Osteoblast (primary cell): ENCODE results near the gene PPFIA2. TPM values are rescaled to one million over a fixed set of nuclear protein-coding genes. Genes with fewer than 3 reads are reported as not detected.

Experiments used
- DNase-seq: peaks from one replicate; pipeline ENCODE4 v3.0.0; 2011; ENCODE audit warnings: low spot score, mixed read lengths; ENCODE audit not compliant: insufficient read length; ENCODE audit errors: missing footprints
- H2AFZ ChIP-seq: 2 replicates; pipeline ENCODE4 v1.6.0; 2011; ENCODE audit warnings: mild to moderate bottlenecking, low read length
- H3K27ac ChIP-seq: 2 replicates; pipeline ENCODE4 v1.5.1; 2011; ENCODE audit warnings: mild to moderate bottlenecking, low read depth, low read length, moderate library complexity
- H3K27me3 ChIP-seq: 2 replicates; pipeline ENCODE4 v1.6.0; 2012; ENCODE audit warnings: mild to moderate bottlenecking, control low read depth, inconsistent platforms, low read length, moderate library complexity; ENCODE audit not compliant: insufficient read depth
- H3K36me3 ChIP-seq: 2 replicates; pipeline ENCODE4 v1.5.1; 2011; ENCODE audit warnings: mild to moderate bottlenecking, low read length, control low read depth, moderate library complexity; ENCODE audit not compliant: insufficient read depth
- H3K4me1 ChIP-seq: 2 replicates; pipeline ENCODE4 v1.5.1; 2011; ENCODE audit warnings: mild to moderate bottlenecking, low read length, control low read depth, moderate library complexity; ENCODE audit not compliant: insufficient read depth
- H3K4me2 ChIP-seq: 2 replicates; pipeline ENCODE4 v1.6.0; 2011; ENCODE audit warnings: mild to moderate bottlenecking, low read length; ENCODE audit not compliant: insufficient read depth
- H3K4me3 ChIP-seq: fragments of 200-600 bp; sonication (generic); 3 replicates; pipeline ENCODE4 v1.5.1; 2012; ENCODE audit warnings: mild to moderate bottlenecking, low read length, inconsistent platforms; ENCODE audit not compliant: insufficient read depth
- H3K79me2 ChIP-seq: 2 replicates; pipeline ENCODE4 v1.6.0; 2012; ENCODE audit warnings: mild to moderate bottlenecking, low read length, control low read depth, inconsistent platforms; ENCODE audit not compliant: insufficient read depth
- H3K9me3 ChIP-seq: 2 replicates; pipeline ENCODE4 v1.5.1; 2011; ENCODE audit warnings: low read depth, low read length, control low read depth
- H4K20me1 ChIP-seq: 2 replicates; pipeline ENCODE4 v1.6.0; 2012; ENCODE audit warnings: mild to moderate bottlenecking, low read length, control low read depth; ENCODE audit not compliant: insufficient read depth
- total RNA-seq: library from RNA; depleted of rRNA; stranded (reverse); fragments of >200 nt; gene quantifications from 2 replicates; pipeline ENCODE4 v1.2.3, GENCODE V29; 2012
- TF ChIP-seq, protein P1 (sequence below): IDR thresholded peaks from 2 replicates; pipeline ENCODE4 v1.5.1; 2011; ENCODE audit warnings: mild to moderate bottlenecking, low read depth, low read length, moderate library complexity; ENCODE audit errors: extremely low read depth

PPFIA2 gene
- total RNA-seq, 1 donor: 3.3 TPM

DNA sequence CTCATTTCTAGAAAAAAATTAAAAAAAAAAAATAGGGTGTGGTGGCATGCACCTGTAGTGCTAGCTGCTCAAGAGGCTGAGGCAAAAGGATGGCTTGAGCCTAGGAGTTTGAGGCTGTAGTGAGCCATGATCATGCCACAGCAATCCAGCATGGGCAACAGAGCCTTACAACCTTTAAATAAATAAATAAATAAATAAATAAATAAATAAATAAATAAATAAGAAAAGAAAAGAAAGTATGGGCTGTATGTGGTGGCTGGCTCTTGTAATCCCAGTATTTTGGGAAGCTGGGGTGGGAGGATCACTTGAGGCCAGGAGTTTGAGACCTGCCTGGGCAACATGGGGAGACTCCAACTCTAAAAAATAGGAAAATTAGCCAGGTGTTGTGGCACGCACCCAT, 373.0 kb downstream of the PPFIA2 start:
- H3K27me3 ChIP-seq: no peaks in the 10 kb centered on the region
- DNase-seq: no peak
- H2AFZ ChIP-seq: no peak overlapping the region
- H3K27ac ChIP-seq: no peak overlapping the region
- no peaks in the 10 kb centered on the region for H3K9me3 ChIP-seq
- H3K4me3 ChIP-seq: no peak overlapping the region
- no peak overlapping the region for H3K4me2 ChIP-seq
- no peaks in the 10 kb centered on the region for H4K20me1 ChIP-seq
- H3K4me1 ChIP-seq: no peaks in the 10 kb centered on the region
- H3K36me3 ChIP-seq: no peaks in the 10 kb centered on the region
- H3K79me2 ChIP-seq: no peaks in the 10 kb centered on the region
- TF ChIP-seq, protein P1, sequence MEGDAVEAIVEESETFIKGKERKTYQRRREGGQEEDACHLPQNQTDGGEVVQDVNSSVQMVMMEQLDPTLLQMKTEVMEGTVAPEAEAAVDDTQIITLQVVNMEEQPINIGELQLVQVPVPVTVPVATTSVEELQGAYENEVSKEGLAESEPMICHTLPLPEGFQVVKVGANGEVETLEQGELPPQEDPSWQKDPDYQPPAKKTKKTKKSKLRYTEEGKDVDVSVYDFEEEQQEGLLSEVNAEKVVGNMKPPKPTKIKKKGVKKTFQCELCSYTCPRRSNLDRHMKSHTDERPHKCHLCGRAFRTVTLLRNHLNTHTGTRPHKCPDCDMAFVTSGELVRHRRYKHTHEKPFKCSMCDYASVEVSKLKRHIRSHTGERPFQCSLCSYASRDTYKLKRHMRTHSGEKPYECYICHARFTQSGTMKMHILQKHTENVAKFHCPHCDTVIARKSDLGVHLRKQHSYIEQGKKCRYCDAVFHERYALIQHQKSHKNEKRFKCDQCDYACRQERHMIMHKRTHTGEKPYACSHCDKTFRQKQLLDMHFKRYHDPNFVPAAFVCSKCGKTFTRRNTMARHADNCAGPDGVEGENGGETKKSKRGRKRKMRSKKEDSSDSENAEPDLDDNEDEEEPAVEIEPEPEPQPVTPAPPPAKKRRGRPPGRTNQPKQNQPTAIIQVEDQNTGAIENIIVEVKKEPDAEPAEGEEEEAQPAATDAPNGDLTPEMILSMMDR: no peak

DNA sequence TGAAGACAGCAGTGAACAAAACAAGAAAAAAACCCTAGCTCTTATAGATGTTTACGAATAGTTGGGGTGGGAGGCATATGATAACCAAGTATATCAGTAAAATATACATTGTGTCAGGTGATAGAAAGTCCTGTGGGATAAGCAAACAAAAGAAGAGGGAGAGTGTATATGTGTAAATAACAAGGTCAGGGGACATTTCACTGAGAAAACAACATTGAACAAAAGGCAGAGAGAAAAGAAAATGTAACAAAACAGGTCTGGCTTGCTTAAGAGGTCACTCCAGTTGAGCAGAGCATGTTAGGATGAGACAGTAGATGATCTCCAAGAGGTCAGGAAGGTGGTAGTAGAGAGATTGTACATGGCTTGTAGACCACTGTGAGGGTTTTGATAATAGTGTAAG, 377.2 kb downstream of the PPFIA2 start:
- TF ChIP-seq, protein P1: no peak
- Histone ChIP-seq H3K36me3 (no peaks in the 10 kb centered on the region), H4K20me1 (no peaks in the 10 kb centered on the region), H3K4me1 (no peaks in the 10 kb centered on the region), H3K4me2 (no peak overlapping the region), H2AFZ (no peak overlapping the region), H3K9me3 (no peaks in the 10 kb centered on the region), H3K79me2 (no peaks in the 10 kb centered on the region), H3K27me3 (no peaks in the 10 kb centered on the region), H3K27ac (no peak overlapping the region), H3K4me3 (no peak overlapping the region)
- no peak for DNase-seq

DNA sequence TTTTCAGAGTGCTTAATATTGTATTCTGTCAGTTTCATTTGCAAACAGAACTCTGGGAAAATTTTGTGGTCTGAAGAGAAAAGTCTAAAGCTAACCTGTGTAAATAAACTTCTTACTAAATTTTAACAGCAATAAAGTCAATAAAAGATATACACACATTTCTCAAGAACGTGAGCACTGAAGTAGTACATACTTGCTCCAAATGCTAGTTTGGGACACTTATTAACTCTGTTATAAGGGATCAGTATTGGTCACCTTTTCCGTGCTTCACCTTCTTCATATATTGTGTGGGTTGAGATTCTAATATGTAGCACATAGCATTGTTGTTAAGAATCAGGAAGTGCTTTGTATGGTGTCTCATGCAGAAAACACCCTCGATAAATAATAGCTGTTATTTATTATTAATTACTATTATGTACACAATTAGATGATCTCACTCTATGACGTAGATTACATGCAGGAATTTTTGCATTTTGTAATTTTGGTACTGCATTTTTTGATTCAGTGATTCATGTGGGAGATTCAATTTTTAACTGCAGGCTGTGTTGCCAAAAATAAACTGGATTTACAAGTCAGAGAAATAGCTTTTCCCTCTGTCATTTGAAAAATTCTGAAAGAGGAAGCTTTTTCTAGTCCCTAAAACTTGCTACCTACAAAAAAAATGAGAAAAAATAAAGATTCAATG, 380.4 kb downstream of the PPFIA2 start:
- Histone ChIP-seq H3K79me2 (no peaks in the 10 kb centered on the region), H2AFZ (no peak overlapping the region), H3K4me3 (no peak overlapping the region), H4K20me1 (no peaks in the 10 kb centered on the region), H3K27me3 (no peaks in the 10 kb centered on the region), H3K27ac (no peak overlapping the region), H3K36me3 (no peaks in the 10 kb centered on the region), H3K4me1 (no peaks in the 10 kb centered on the region), H3K9me3 (no peaks in the 10 kb centered on the region), H3K4me2 (no peak overlapping the region)
- TF ChIP-seq, protein P1: no peak
- DNase-seq: no peak

DNA sequence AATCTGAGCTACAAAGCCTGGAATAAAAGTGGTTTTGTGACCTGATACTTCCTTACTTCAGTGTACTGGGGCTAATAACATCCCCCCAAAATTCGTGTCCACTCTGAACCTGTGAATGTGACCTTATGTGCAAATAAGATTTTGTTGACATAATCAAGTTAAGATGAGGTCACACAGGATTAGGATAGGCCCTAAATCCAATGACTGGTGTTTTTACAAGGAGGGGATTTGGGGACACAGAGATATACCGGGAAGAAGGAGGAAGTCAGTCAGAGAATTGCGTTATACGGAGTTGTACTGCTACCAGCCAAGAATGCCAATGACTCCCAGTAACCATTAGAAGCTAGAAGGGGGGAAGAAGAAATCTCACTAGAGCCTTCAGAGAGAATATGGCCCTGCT, 381.4 kb downstream of the PPFIA2 start:
- peak; percentile 45 for DNase-seq
- no peaks in the 10 kb centered on the region for H3K79me2 ChIP-seq
- TF ChIP-seq, protein P1: no peak

More for the DNA sequence above, 381.4 kb downstream of the PPFIA2 start:
- no peak overlapping the region for H2AFZ ChIP-seq
- H3K36me3 ChIP-seq: no peaks in the 10 kb centered on the region
- no peaks in the 10 kb centered on the region for H3K9me3 ChIP-seq
- no peaks in the 10 kb centered on the region for H3K4me1 ChIP-seq
- H4K20me1 ChIP-seq: no peaks in the 10 kb centered on the region
- no peak overlapping the region for H3K4me3 ChIP-seq
- H3K27me3 ChIP-seq: no peaks in the 10 kb centered on the region
- no peak overlapping the region for H3K4me2 ChIP-seq
- no peak overlapping the region for H3K27ac ChIP-seq
